Smooth muscle cell (in vitro differentiated cells): Measurements from ENCODE around the gene CPNE2. TPM values are rescaled to one million over a fixed set of nuclear protein-coding genes. Genes with fewer than 3 reads are reported as not detected.
"Not testable (repeated sequence)": the region's sequence is repeated elsewhere in the genome, so short reads cannot be mapped to it uniquely, and the experiment has no call there.

ENCODE experiments used
- DNase-seq: peaks from one replicate; lab custom pipeline; 2025; ENCODE audit not compliant: unreplicated experiment; lab: John Stamatoyannopoulos, UW
- H2AFZ ChIP-seq: fragments of 200-600 bp; sonication (generic); 2 replicates; pipeline ENCODE4 v1.6.0; 2016; ENCODE audit warnings: antibody characterized with exemption, low read depth, mild to moderate bottlenecking
- H3F3A ChIP-seq: fragments of 200-600 bp; sonication (generic); 2 replicates; pipeline ENCODE4 v1.6.0; 2017; ENCODE audit warnings: antibody characterized with exemption, low read depth
- H3K27ac ChIP-seq: fragments of 200-600 bp; sonication (generic); 2 replicates; pipeline ENCODE4 v1.5.1; 2016; ENCODE audit warnings: low read depth, mild to moderate bottlenecking
- H3K27me3 ChIP-seq: fragments of 200-600 bp; sonication (generic); 2 replicates; pipeline ENCODE4 v1.6.1; 2016; ENCODE audit warnings: low read depth, mild to moderate bottlenecking
- H3K36me3 ChIP-seq: fragments of 200-600 bp; sonication (generic); 2 replicates; pipeline ENCODE4 v1.5.1; 2016; ENCODE audit warnings: low read depth
- H3K4me1 ChIP-seq: fragments of 200-600 bp; sonication (generic); 2 replicates; pipeline ENCODE4 v1.5.1; 2016; ENCODE audit warnings: low read depth
- H3K4me2 ChIP-seq: fragments of 200-600 bp; sonication (generic); 2 replicates; pipeline ENCODE4 v1.6.0; 2016; ENCODE audit warnings: mild to moderate bottlenecking
- H3K4me3 ChIP-seq: fragments of 200-600 bp; sonication (generic); 2 replicates; pipeline ENCODE4 v1.5.1; 2016; ENCODE audit warnings: mild to moderate bottlenecking
- H3K79me2 ChIP-seq: fragments of 200-600 bp; sonication (generic); 2 replicates; pipeline ENCODE4 v1.6.0; 2016; ENCODE audit warnings: low read depth, mild to moderate bottlenecking
- H3K9ac ChIP-seq: fragments of 200-600 bp; sonication (generic); 2 replicates; pipeline ENCODE4 v1.6.0; 2016; ENCODE audit warnings: low read depth
- H3K9me3 ChIP-seq: fragments of 200-600 bp; sonication (generic); replicated peaks from 2 replicates; pipeline ENCODE4 v1.5.1; 2016; ENCODE audit warnings: low read depth
- H4K20me1 ChIP-seq: fragments of 200-600 bp; sonication (generic); 2 replicates; pipeline ENCODE4 v1.6.0; 2016; ENCODE audit warnings: low read depth
- WGBS: methylation state at CpG from one replicate; pipeline ENCODE4 v1.1.7; 2016; ENCODE audit warnings: low lambda C conversion rate; 5-methylcytosine and 5-hydroxymethylcytosine counted together
- polyA plus RNA-seq: library from polyadenylated mRNA; unstranded; fragments of >200 nt; fragmentation: Nextera tagmentation; extraction: Ambion mirVana; gene quantifications from 2 replicates; pipeline ENCODE4 v1.2.1, GENCODE V29; 2016
- total RNA-seq: library from RNA; depleted of rRNA; stranded (reverse); fragments of >200 nt; gene quantifications from 2 replicates; pipeline ENCODE4 v1.2.3, GENCODE V29; 2014
- TF ChIP-seq, protein P1 (sequence below): fragments of 200-600 bp; sonication (generic); IDR thresholded peaks from 2 replicates; pipeline ENCODE4 v1.5.1; 2017; ENCODE audit warnings: borderline replicate concordance, mild to moderate bottlenecking, antibody characterized with exemption; ENCODE audit not compliant: insufficient read depth, poor library complexity, severe bottlenecking

Gene CPNE2
- total and polyA plus RNA-seq, 2 experiments from 2014 or later: 18.2 to 19.8 TPM

DNA sequence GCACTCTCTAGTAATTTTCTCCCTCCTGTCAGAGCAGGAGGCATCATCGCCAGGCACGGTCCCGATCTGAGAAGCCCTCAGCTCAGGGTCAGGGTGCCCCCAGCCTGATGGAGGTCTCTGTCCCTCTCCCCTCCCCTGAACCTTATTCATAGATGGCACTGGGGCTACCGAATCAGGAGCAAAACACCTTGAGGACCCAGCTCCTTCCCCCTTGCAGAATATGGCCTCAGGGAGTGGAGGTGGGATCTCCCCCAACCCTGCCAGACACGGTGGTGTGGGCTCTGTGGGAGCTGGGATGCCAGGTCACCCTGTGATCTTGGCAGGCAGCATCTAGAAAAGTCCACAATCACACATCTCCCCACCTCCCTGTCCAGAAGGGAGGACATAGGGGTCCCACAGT, 2.5 kb downstream of the CPNE2 start:
- Histone ChIP-seq H3K4me1 (peaks cover 9% of the 10 kb centered on the region), H3K27ac (no peak overlapping the region), H3K27me3 (no peaks in the 10 kb centered on the region), H2AFZ (no peak overlapping the region), H3F3A (peaks cover 5% of the 10 kb centered on the region), H3K79me2 (peaks cover 20% of the 10 kb centered on the region), H4K20me1 (peaks cover 16% of the 10 kb centered on the region), H3K4me3 (no peak overlapping the region), H3K9me3 (no peaks in the 10 kb centered on the region), H3K9ac (no peak overlapping the region), H3K4me2 (no peak overlapping the region), H3K36me3 (no peaks in the 10 kb centered on the region)
- TF ChIP-seq, protein P1, sequence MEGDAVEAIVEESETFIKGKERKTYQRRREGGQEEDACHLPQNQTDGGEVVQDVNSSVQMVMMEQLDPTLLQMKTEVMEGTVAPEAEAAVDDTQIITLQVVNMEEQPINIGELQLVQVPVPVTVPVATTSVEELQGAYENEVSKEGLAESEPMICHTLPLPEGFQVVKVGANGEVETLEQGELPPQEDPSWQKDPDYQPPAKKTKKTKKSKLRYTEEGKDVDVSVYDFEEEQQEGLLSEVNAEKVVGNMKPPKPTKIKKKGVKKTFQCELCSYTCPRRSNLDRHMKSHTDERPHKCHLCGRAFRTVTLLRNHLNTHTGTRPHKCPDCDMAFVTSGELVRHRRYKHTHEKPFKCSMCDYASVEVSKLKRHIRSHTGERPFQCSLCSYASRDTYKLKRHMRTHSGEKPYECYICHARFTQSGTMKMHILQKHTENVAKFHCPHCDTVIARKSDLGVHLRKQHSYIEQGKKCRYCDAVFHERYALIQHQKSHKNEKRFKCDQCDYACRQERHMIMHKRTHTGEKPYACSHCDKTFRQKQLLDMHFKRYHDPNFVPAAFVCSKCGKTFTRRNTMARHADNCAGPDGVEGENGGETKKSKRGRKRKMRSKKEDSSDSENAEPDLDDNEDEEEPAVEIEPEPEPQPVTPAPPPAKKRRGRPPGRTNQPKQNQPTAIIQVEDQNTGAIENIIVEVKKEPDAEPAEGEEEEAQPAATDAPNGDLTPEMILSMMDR: no peak
- no peak for DNase-seq
- WGBS: 71% methylated on average over 5 of the region's 5 CpGs

DNA sequence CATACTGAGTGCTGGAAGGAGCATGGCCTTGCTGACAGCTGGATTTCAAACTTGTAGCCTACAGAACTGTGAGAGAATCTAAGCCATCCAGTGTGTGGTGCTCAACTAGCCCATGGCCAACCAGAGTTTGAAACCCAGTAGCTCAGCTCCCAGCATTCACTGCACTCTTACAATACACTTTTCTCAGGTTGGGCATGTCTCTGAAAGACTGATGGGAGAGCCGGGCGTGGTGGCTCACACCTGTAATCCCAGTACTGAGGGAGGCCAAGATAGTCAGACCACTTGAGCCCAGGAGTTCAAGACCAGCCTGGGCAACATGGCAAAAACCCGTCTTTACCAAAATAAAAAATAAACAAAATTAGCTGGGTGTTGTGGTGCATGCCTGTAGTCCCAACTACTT, 3.8 kb downstream of the CPNE2 start:
- no peaks in the 10 kb centered on the region for H3K27me3 ChIP-seq
- DNase-seq: no peak
- peaks cover 20% of the 10 kb centered on the region for H4K20me1 ChIP-seq
- peaks cover 25% of the 10 kb centered on the region for H3K79me2 ChIP-seq
- no peaks in the 10 kb centered on the region for H3K36me3 ChIP-seq
- peaks cover under 1% of the 10 kb centered on the region for H3F3A ChIP-seq
- H3K4me1 ChIP-seq: peaks cover 9% of the 10 kb centered on the region
- no peak overlapping the region for H2AFZ ChIP-seq
- H3K9me3 ChIP-seq: no peaks in the 10 kb centered on the region
- no peak overlapping the region for H3K4me2 ChIP-seq
- H3K4me3 ChIP-seq: no peak overlapping the region
- TF ChIP-seq, protein P1: no peak
- H3K27ac ChIP-seq: no peak overlapping the region
- H3K9ac ChIP-seq: no peak overlapping the region
- 98% methylated on average over 3 of the region's 3 CpGs for WGBS

DNA sequence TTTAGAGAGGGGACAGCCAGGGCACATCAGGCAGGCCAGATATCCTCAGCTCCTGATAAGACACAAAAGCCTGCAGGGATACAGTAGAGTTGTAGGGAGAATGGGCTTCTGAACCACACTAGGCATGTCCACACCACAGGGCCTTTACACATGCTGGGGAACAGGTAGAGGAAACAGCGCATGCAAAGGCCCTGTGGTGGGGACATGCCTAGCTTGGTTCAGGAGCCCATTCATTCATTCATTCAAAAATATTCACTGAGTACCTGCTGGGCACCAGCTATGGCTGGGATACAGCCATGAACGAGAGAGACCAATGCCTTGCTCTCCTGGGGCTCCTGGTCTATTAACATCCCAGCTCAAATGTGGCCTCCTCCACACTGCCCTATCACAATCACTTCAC, 4.4 kb downstream of the CPNE2 start:
- H2AFZ ChIP-seq: no peak overlapping the region
- no peak overlapping the region for H3K9ac ChIP-seq
- H3K27me3 ChIP-seq: no peaks in the 10 kb centered on the region
- DNase-seq: no peak
- H3K4me3 ChIP-seq: no peak overlapping the region
- no peaks in the 10 kb centered on the region for H3F3A ChIP-seq
- H3K4me2 ChIP-seq: no peak overlapping the region
- H3K4me1 ChIP-seq: peaks cover 7% of the 10 kb centered on the region
- H3K79me2 ChIP-seq: peaks cover 25% of the 10 kb centered on the region
- 100% methylated on average over 2 of the region's 2 CpGs for WGBS
- no peaks in the 10 kb centered on the region for H3K36me3 ChIP-seq
- H4K20me1 ChIP-seq: peaks cover 20% of the 10 kb centered on the region
- H3K27ac ChIP-seq: no peak overlapping the region
- H3K9me3 ChIP-seq: no peaks in the 10 kb centered on the region
- TF ChIP-seq, protein P1: no peak

DNA sequence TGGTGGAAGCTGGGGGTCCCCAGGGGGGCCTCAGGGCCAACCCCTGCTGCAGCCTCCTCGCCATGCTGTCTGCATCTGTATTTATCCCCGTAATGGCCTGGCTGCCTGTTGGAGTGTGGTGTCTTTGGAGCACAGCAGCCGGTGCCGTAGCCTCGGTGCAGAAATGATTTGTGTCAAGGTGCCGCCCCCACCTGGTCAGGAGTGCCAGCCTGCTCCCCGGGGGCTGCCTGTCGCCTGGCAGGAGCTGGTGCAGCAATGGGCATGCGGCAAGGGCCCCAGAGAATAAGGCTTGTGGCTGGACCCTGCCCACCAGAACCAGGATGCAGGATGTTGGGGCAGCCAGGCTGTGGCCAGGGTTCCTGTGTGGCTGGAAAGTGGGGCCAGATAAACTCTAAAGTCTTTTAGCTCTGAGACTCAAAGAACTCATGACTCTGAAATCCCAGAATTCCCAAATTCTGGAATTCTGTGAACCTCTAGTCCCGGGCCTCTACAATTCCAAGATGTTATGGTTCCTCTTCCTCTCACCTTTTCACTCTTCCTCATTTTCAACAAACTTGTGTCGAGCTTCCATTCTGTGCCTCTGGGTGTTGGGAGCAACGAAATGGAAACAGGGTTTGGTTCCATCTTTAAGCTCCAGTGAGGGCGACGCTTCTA, 5.9 kb downstream of the CPNE2 start:
- Histone ChIP-seq H3K4me1 (peaks cover 2% of the 10 kb centered on the region), H4K20me1 (peaks cover 20% of the 10 kb centered on the region), H3K27ac (no peak overlapping the region), H3K9me3 (no peaks in the 10 kb centered on the region), H3K36me3 (no peaks in the 10 kb centered on the region), H3K9ac (no peak overlapping the region), H3F3A (no peaks in the 10 kb centered on the region), H3K79me2 (peaks cover 21% of the 10 kb centered on the region), H3K27me3 (no peaks in the 10 kb centered on the region), H2AFZ (no peak overlapping the region), H3K4me2 (no peak overlapping the region), H3K4me3 (no peak overlapping the region)
- 79% methylated on average over 14 of the region's 14 CpGs for WGBS
- no peak for DNase-seq
- TF ChIP-seq, protein P1: no peak

DNA sequence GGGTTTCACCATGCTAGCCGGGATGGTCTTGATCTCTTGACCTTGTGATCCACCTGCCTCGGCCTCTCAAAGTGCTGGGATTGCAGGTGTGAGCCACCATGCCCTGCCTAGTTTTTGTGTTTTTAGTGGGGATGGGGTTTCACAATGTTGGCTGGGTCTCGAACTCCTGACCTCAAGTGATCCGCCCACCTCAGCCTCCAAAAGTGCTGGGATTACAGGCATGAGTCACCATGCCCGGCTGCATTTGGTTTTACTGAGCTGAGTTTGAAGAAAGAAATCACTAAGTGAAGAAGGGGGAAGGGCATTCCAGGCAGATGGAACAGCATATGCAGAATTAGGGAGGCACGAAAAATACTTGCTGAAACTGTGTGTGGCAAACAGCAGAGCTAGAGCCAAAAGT, 7.6 kb downstream of the CPNE2 start:
- H3K4me2 ChIP-seq, H3F3A ChIP-seq, H3K4me1 ChIP-seq, DNase-seq, H3K4me3 ChIP-seq, H3K27ac ChIP-seq, H2AFZ ChIP-seq, H3K9ac ChIP-seq, H3K36me3 ChIP-seq, H3K27me3 ChIP-seq, H3K9me3 ChIP-seq: not testable (repeated sequence)
- H3K79me2 ChIP-seq: peaks cover 12% of the 10 kb centered on the region
- H4K20me1 ChIP-seq: peaks cover 13% of the 10 kb centered on the region
- WGBS: 62% methylated on average over 6 of the region's 6 CpGs
